ENCODE results near the gene CHRNA9.
A peak's percentile ranks its signal among the peaks of the same experiment; 100 is the strongest.

CHRNA9 gene

GRCh38 chr4:40308528-40309122 lies 26.5 kb upstream of the CHRNA9 start:
- no peak for DNase-seq

- DNase-seq, result peak; percentile 86 to 93 (median 91)
Observed at GRCh38 chr4:40309250-40309774, 25.8 kb upstream of the CHRNA9 start.

DNA sequence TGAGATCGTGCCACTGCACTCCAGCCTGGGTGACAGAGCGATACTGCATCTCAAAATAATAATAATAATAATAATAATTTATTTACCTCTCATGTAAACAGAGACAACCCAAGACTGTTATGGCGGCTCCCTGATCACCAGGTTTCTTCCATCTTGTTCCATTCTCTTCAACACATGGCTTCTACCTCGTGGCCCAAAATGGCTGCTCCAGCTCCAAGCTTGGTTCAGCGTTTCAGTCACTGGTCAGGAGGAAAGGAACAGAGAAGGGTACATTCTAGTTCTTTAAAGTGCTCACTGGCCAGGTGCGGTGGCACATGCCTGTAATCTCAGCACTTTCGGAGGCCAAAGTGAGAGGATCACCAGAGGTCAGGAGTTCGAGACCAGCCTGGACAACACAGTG lies 24.9 kb upstream of the CHRNA9 start:
- DNase-seq, result no peak

DNA sequence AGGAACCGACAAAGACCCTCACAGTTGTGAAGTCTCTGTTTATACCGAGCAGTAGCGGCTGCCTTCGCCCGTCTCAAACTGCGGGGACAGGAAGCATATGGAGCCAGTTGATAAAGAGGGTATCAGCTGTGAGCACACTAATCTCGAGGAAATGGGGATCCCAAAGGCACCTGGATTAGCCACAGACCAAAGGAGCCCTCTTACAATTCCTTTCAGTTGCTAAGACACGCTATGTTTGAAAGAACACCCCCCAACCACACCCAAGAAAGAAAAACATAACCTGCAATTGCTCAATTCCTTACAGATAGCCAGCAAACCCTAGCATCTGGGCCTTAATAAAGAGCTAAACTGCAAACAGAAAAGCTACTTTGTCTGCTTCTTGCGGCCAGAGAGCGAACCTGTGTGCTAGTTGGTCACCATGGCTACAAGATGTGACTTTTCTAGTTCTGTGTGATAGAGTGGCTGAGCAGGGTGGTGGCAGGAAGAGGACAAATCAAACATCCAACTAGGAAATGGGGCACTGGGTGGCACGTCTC lies 23.3 kb upstream of the CHRNA9 start:
- no peak for DNase-seq

- peak in 2 of 4 experiments; percentile 62 to 68 for DNase-seq
Observed at GRCh38 chr4:40314951-40315350, 20.2 kb upstream of the CHRNA9 start.

GRCh38 chr4:40316333-40316781 lies 18.8 kb upstream of the CHRNA9 start:
- peak; percentile 52 to 88 (median 68) for DNase-seq

GRCh38 chr4:40316782-40317635 lies 18.1 kb upstream of the CHRNA9 start:
- peak; percentile 72 to 84 (median 78) for DNase-seq

DNA sequence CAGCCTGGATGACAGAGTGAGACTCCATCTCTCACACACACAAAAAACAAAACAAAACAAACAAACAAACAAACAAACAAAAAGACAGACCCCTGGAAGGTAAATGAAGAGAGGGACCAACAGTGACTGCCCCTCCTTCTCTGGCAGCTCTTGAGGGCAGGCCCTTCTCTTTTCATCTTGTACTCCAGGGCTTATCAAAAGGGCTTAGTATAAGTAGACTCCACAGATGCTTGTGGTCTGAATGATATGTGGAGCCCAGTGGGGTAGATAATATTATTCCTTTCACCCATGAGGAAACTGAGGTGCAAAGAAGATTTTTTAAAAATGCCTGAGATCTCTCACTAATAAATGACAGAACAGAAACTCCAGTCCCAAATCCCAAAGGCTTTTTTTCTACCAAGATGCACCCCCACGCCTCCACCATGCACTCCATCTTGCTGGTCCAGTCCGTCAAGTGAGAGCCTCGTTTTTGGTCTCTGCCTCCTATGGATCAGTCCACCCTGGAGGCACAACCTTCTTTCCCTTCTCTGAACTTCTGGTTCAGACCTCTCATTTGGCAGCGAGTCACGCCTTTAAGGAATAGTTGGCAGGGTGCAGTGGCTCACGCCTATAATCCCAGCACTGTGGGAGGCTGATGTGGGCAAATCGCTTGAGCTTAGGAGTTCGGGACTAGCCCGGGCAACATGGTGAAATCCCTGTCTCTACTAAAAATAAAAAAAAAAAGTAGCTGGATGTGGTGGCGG lies 17.0 kb upstream of the CHRNA9 start:
- DNase-seq, result no peak

- DNase-seq, result peak in 3 of 4 experiments; percentile 23 to 44 (median 26)
Observed at GRCh38 chr4:40321574-40322275, 13.4 kb upstream of the CHRNA9 start.

DNA sequence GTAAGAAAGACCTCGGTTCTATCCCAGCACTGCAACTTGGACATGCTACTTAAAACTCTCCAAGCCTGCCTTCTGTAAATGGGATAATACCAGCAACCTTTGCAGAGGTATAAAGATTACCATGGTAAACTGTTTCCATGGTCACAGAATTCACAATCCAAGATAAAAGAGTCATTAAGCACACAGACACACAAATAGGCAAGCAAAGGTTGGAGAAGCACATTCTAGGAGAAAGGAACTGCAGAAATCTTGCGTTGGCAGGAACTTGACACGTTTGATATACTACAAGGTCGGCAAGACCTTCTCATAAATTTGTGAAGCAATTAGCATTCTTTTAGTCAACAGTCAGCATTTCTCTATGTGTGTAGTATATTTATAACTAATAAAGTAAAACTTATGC lies 12.3 kb upstream of the CHRNA9 start:
- peak in 2 of 4 experiments; percentile 16 to 20 for DNase-seq

- no peak for DNase-seq
Observed at GRCh38 chr4:40323866-40324265, 11.3 kb upstream of the CHRNA9 start.

DNA sequence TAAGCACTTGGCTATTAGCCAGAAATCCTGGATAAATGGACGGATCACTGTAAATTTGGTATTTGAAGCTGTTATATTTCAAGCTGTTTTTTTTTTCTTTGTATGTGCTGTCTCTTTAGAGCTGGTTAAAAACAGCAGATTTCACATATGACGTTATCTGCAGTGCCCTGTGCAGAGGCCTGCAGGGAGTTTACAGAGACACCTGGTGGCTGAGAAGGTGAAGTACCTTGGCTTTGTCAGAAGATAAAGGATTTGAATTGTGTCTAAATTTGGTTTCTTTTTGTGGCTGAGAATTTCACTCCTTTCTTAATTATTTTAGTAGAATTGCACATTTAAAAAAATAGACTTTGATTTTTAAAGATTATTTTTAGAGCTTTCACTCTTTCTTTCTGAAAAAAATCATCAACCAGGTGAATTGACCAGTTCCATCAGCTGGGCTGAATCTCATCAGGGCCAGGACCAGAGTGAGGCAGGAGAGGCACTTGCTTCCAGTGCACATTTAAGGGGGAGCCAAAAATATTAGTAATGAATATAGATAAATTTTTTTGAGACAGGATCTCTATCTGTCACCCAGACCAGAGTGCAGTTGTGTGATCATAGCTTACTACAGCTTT lies 9.6 kb upstream of the CHRNA9 start:
- peak; percentile 54 to 80 (median 78) for DNase-seq

GRCh38 chr4:40327340-40327739 lies 7.8 kb upstream of the CHRNA9 start:
- peak; percentile 82 to 94 (median 88) for DNase-seq

DNA sequence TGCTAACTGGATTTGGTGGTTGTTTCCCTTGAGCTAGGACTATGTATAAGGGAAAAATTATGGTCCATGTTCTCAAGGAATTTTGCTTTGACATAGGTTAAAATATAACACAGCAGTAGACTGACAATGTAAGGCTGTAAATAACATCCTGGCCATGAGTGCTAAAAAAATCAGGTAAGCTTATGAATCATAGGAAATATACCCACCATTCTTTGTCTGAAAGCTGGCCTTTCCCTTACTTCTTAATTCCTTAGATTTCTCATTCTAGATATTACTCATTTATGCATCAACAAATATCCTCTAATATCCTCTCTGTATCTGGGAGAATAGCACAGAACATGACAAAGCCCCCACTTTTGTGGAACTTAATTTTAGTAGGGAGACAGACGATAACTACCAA lies 6.8 kb upstream of the CHRNA9 start:
- no peak for DNase-seq

DNA sequence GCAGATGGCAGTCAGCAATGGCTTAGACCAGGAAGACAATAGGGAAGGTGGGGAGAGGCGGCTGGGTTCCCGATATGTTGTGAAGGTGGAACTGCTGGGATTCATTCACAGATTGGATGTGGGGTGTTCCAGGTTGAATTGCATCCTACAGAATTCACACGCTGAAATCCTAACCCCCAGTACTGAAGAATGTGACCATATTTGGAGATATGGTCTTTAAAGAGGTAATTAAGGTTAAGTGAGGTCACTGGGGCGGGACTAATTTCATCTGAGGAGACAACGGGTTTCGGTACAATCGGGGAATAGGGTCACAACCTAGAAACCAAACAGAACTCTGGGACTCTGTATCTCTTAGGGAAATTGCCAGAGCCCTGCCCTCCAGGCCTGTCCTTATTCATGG lies 5.3 kb upstream of the CHRNA9 start:
- DNase-seq, result no peak

DNA sequence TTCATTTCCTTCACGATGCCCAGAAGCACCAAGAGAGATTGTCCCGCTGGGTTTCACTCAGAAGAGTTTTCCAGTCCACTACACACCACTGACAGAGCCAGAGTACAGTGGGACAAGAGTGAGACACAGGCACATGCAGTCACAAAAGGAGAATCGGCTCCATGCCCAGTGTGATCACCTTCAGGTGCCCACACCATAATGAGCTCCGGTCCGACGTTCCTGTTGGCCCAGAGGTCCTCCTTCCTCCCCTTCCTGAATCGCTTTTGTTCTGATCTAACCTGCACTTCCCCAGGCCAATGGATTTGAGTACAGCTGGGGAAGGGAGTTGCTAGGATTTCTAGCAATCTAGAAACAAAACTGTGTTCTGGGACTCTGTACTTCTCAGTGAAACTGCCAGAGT lies 4.6 kb upstream of the CHRNA9 start:
- DNase-seq, result no peak

DNA sequence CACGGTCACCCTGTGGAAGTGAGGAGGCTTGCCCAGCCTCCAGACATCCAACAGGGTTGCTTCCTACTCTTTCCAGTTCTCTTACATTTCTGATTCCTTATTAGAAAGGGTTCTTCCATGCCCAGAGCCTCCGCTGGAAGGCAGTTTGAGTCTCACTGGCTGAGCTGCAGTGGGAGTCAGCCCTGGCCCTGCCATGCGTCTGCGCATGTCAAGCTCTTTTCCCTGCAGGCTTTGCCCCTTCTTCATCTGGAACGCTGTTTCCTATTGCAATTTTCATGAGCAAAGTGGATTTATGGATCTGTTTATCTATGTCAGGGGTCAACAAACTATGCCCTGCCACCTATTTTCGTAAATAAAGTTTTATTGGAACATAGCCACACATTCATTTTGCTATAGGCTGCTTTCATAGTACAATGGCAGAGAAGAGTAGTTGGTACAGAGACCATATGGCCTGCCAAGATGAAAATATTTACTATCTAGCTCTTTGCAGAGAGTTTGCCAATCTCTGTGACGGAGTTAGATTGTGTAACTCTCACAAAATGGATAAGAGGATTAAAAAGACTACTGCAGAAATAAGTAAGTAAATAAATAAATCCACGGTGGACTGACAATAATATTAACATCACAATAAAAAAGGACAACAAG lies 3.9 kb upstream of the CHRNA9 start:
- no peak for DNase-seq

DNA sequence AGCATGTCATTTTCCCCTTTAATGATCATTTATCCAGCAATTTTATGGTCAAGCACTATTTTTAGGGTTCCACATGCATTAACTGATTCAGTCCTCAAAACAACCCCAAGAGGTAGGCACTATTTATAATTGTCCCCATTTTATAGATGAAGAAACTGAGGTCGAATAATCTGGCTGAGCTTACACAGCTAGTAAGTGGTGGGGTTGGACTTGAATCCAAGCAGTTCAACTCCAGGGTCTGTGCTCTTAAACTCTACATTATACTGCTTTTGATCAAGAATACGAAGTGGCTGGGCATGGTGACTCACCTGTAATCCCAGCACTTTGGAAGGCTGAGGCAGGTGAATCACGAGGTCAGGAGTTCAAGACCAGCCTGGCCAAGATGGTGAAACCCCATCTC lies 3.2 kb upstream of the CHRNA9 start:
- DNase-seq, result no peak

- no peak for DNase-seq
Observed at GRCh38 chr4:40333921-40334352, 1.2 kb upstream of the CHRNA9 start.

- DNase-seq, result no peak
Observed at GRCh38 chr4:40335525-40335894, 377 bp downstream of the CHRNA9 start.

GRCh38 chr4:40337051-40337450 lies 1.9 kb downstream of the CHRNA9 start:
- DNase-seq, result no peak

All from suppressor macrophage (primary cell).